ENCODE results near the gene ZMYM4.

The ZMYM4 gene

GRCh38 chr1:35268282-35269200 lies at the start of gene ZMYM4:
Gene ZMYM4 (plus strand): TSS chr1:35268709. CDS start chr1:35269047, 338 bp downstream.
- peak; percentile 97 for ATAC-seq
- TF ChIP-seq GLIS3 (CRISPR knock-in tag; IDR thresholded peaks at IDR 0.05), result no peak
- no peak for TF ChIP-seq ZNF565 (CRISPR knock-in tag; conservative IDR thresholded peaks at IDR 0.05; ENCODE audit: low read depth)
- TF ChIP-seq TOX (CRISPR knock-in tag; IDR thresholded peaks at IDR 0.05; ENCODE audit: borderline replicate concordance), result no peak
- TF ChIP-seq TCF4 (CRISPR knock-in tag; IDR thresholded peaks at IDR 0.05; ENCODE audit: borderline replicate concordance), result no peak
- no peak for TF ChIP-seq ESRRG (CRISPR knock-in tag; IDR thresholded peaks at IDR 0.05)
- TF ChIP-seq ARNTL (CRISPR knock-in tag; IDR thresholded peaks at IDR 0.05; ENCODE audit: borderline replicate concordance, low read depth), result no peak
- TF ChIP-seq CREB5 (CRISPR knock-in tag; IDR thresholded peaks at IDR 0.05; ENCODE audit: low read depth), result no peak
- no peak for TF ChIP-seq ZNF8 (CRISPR knock-in tag; IDR thresholded peaks at IDR 0.05)
- TF ChIP-seq TSHZ2 (CRISPR knock-in tag; IDR thresholded peaks at IDR 0.05), result no peak
- no peak for TF ChIP-seq PPARA (CRISPR knock-in tag; IDR thresholded peaks at IDR 0.05; ENCODE audit: borderline replicate concordance)
- no peak for TF ChIP-seq SNAI2 (CRISPR knock-in tag; IDR thresholded peaks at IDR 0.05)
- no peak for TF ChIP-seq ZC3H10 (CRISPR knock-in tag; IDR thresholded peaks at IDR 0.05)
- no peak for TF ChIP-seq ZFP3 (CRISPR knock-in tag; IDR thresholded peaks at IDR 0.05)

- ATAC-seq, result peak; percentile 33; the same call in 1 of the 3 replicates
Measured at GRCh38 chr1:35220976-35221375, 47.5 kb upstream of the ZMYM4 start.

GRCh38 chr1:35222322-35223083 lies 46.0 kb upstream of the ZMYM4 start:
- ATAC-seq, result peak; percentile 78
- TF ChIP-seq ESRRG (CRISPR knock-in tag; IDR thresholded peaks at IDR 0.05) (no peak), SNAI2 (CRISPR knock-in tag; IDR thresholded peaks at IDR 0.05) (no peak), POU6F1 (CRISPR knock-in tag; IDR thresholded peaks at IDR 0.05; ENCODE audit: borderline replicate concordance, low read depth) (no peak), BACH2 (CRISPR knock-in tag; IDR thresholded peaks at IDR 0.05; ENCODE audit: borderline replicate concordance) (no peak), ZFP3 (CRISPR knock-in tag; IDR thresholded peaks at IDR 0.05) (no peak), RARB (CRISPR knock-in tag; IDR thresholded peaks at IDR 0.05) (no peak), ZNF565 (CRISPR knock-in tag; conservative IDR thresholded peaks at IDR 0.05; ENCODE audit: low read depth) (no peak), TSHZ2 (CRISPR knock-in tag; IDR thresholded peaks at IDR 0.05) (no peak), ARNTL (CRISPR knock-in tag; IDR thresholded peaks at IDR 0.05; ENCODE audit: borderline replicate concordance, low read depth) (no peak), ISL1 (CRISPR knock-in tag; IDR thresholded peaks at IDR 0.05) (no peak), TCF4 (CRISPR knock-in tag; IDR thresholded peaks at IDR 0.05; ENCODE audit: borderline replicate concordance) (no peak), TOX (CRISPR knock-in tag; IDR thresholded peaks at IDR 0.05; ENCODE audit: borderline replicate concordance) (no peak), CSRNP3 (CRISPR knock-in tag; IDR thresholded peaks at IDR 0.05) (no peak), ZNF8 (CRISPR knock-in tag; IDR thresholded peaks at IDR 0.05) (no peak), ZNF70 (CRISPR knock-in tag; IDR thresholded peaks at IDR 0.05) (no peak), CSDC2 (CRISPR knock-in tag; IDR thresholded peaks at IDR 0.05) (no peak), ZFP30 (CRISPR knock-in tag; IDR thresholded peaks at IDR 0.05) (no peak), ZC3H10 (CRISPR knock-in tag; IDR thresholded peaks at IDR 0.05) (no peak), CREB5 (CRISPR knock-in tag; IDR thresholded peaks at IDR 0.05; ENCODE audit: low read depth) (no peak)

More at GRCh38 chr1:35220976-35221375, 47.5 kb upstream of the ZMYM4 start:
- 0 out of 2 replicates have a peak, but pooled peaks have one; percentile 13 for TF ChIP-seq ZNF70 (CRISPR knock-in tag; IDR thresholded peaks at IDR 0.05)
- TF ChIP-seq BACH2 (CRISPR knock-in tag; IDR thresholded peaks at IDR 0.05; ENCODE audit: borderline replicate concordance), result no peak

Measured in SK-N-SH treated with all-trans-retinoic acid at 6 μM for 48 hours (cell line).